K562 (cell line): Measurements from ENCODE around the gene FOXN1. TPM values are rescaled to one million over a fixed set of nuclear protein-coding genes. Genes with fewer than 3 reads are reported as not detected.

Experiments
- ATAC-seq: fragments of 200-7000 bp; cut with Tn5 transposase; 3 replicates; pipeline ENCODE4 v1.9.1; 2020; ENCODE audit warnings: moderate library complexity
- BruUV-seq: library from RNA; stranded (reverse); fragments of 400-500 nt; replicated peaks from 2 replicates; lab custom pipeline; 2021; lab: Mats Ljungman, UMichigan
- CTCF ChIA-PET: fragments of 300-600 bp; formaldehyde crosslinking; extraction: SDS; loops from one replicate; lab custom pipeline; 2021; ENCODE audit warnings: low intra/inter-chr PET ratio; lab: Yijun Ruan, JAX
- POLR2A ChIA-PET: fragments of 300-600, 350-650 bp; sonication (Branson Sonifier 250); formaldehyde crosslinking; extraction: SDS; loops from one replicate; lab custom pipeline; 2021; ENCODE audit warnings: antibody characterized with exemption, inconsistent platforms; lab: Yijun Ruan, JAX
- DNase-seq, 4 experiments: peaks; one replicate each; pipeline versions ENCODE4 v3.0.0 to v3.0.0-alpha.2; 2011 to 2018; ENCODE audit warnings: low spot score in 3 of 4, mixed read lengths in 3 of 4; ENCODE audit errors: extremely low read depth in 1 of 4
- FAIRE-seq: peaks from 2 replicates; lab custom pipeline; 2011; peaks lifted over from hg19 to GRCh38; lab: Jason Lieb, UNC
- H2AFZ ChIP-seq: 2 replicates; pipeline ENCODE4 v1.6.0; 2011; ENCODE audit warnings: low read depth, low read length, control low read depth, inconsistent platforms
- H3K27ac ChIP-seq: fragments of 200-600 bp; 3 replicates; pipeline ENCODE4 v1.8.0; 2011; ENCODE audit warnings: low read depth, mild to moderate bottlenecking, control low read depth, inconsistent platforms, low read length, moderate library complexity, mixed read lengths; ENCODE audit errors: extremely low read depth
- H3K27me3 ChIP-seq, 2 experiments: fragments of 300-600 bp in 1 of 2; 2 replicates in 1 of 2; 3 replicates in 1 of 2; pipeline versions ENCODE4 v1.6.0 to v1.8.0; 2011; ENCODE audit warnings: inconsistent platforms in 2 of 2, low read length in 2 of 2, mild to moderate bottlenecking in 1 of 2, mixed read lengths in 1 of 2, moderate library complexity in 1 of 2; ENCODE audit not compliant: control insufficient read depth in 2 of 2, insufficient read depth in 2 of 2
- H3K36me3 ChIP-seq: fragments of 300-600 bp; 3 replicates; pipeline ENCODE4 v1.8.0; 2011; ENCODE audit warnings: mild to moderate bottlenecking, low read length, inconsistent platforms; ENCODE audit not compliant: control insufficient read depth, insufficient read depth
- H3K4me1 ChIP-seq, 2 experiments: fragments of 200-600 bp in 1 of 2; replicated peaks in 1 of 2; 2 replicates in 1 of 2; 3 replicates in 1 of 2; pipeline versions ENCODE4 v1.5.1 to v1.8.0; 2011; ENCODE audit warnings: inconsistent platforms in 2 of 2, low read length in 2 of 2, mild to moderate bottlenecking in 1 of 2, mixed read lengths in 1 of 2, moderate library complexity in 1 of 2; ENCODE audit not compliant: control insufficient read depth in 2 of 2, insufficient read depth in 2 of 2
- H3K4me2 ChIP-seq: 2 replicates; pipeline ENCODE4 v1.6.1; 2011; ENCODE audit warnings: low read length, control low read depth, inconsistent platforms, mixed read lengths; ENCODE audit not compliant: insufficient read depth
- H3K4me3 ChIP-seq: fragments of 200-600 bp; sonication (generic), shearing (Covaris generic); 2 replicates; pipeline ENCODE4 v1.5.1; 2016; ENCODE audit warnings: control low read depth, inconsistent platforms
- H3K79me2 ChIP-seq: fragments of 200-600 bp; 3 replicates; pipeline ENCODE4 v1.8.0; 2011; ENCODE audit warnings: low read length, inconsistent platforms; ENCODE audit not compliant: control insufficient read depth, insufficient read depth
- H3K9ac ChIP-seq, 2 experiments: 2 replicates each; pipeline versions ENCODE4 v1.6.0 to v1.6.1; 2011; ENCODE audit warnings: low read depth in 2 of 2, low read length in 2 of 2, control low read depth in 1 of 2, inconsistent platforms in 1 of 2, mild to moderate bottlenecking in 1 of 2, mixed read lengths in 1 of 2; ENCODE audit not compliant: insufficient read depth in 1 of 2
- H3K9me1 ChIP-seq: one replicate; pipeline ENCODE4 v1.6.0; 2011; ENCODE audit warnings: inconsistent platforms, mild to moderate bottlenecking, low read length, moderate library complexity; ENCODE audit not compliant: control insufficient read depth, insufficient read depth
- H3K9me3 ChIP-seq: replicated peaks from 2 replicates; pipeline ENCODE4 v1.5.1; 2011; ENCODE audit warnings: low read depth, low read length, inconsistent platforms; ENCODE audit not compliant: control insufficient read depth, insufficient read depth
- H4K20me1 ChIP-seq: replicated peaks from 2 replicates; pipeline ENCODE4 v1.6.1; 2011; ENCODE audit warnings: low read length, inconsistent platforms, mixed read lengths; ENCODE audit not compliant: control insufficient read depth, insufficient read depth
- NFIC ChIP-seq: fragments of 450-650 bp; IDR thresholded peaks from 2 replicates; pipeline ENCODE4 v1.6.1; 2017; ENCODE audit warnings: mild to moderate bottlenecking, inconsistent platforms
- POLR3A ChIP-seq: IDR thresholded peaks from 2 replicates; pipeline ENCODE4 v1.6.1; 2011; ENCODE audit warnings: borderline replicate concordance, mild to moderate bottlenecking, moderate library complexity; ENCODE audit not compliant: insufficient read length, insufficient read depth; ENCODE audit errors: extremely low read depth
- RNF219 ChIP-seq: fragments of 250-450 bp; sonication (Bioruptor Pico); IDR thresholded peaks from 2 replicates; pipeline ENCODE4 v1.5.0; 2022; ENCODE audit warnings: mild to moderate bottlenecking
- THAP7 ChIP-seq: fragments of 250-450 bp; sonication (Bioruptor Pico); IDR thresholded peaks from 2 replicates; pipeline ENCODE4 v1.5.0; 2021
- ZBTB40 ChIP-seq, 2 experiments: fragments of 450-650 bp in 1 of 2; sonication (generic) in 1 of 2; formaldehyde crosslinking in 1 of 2; IDR thresholded peaks; 2 replicates each; pipeline versions ENCODE4 v1.7.1 to v1.9.0; 2016 to 2022; ENCODE audit warnings: inconsistent platforms in 1 of 2, mild to moderate bottlenecking in 1 of 2, missing genetic modification reagents in 1 of 2
- WGBS: fragments of 100-300 bp; shearing (Covaris generic); methylation state at CpG from one replicate; pipeline ENCODE4 v1.1.6; 2016; ENCODE audit warnings: low coverage, mixed read lengths; ENCODE audit not compliant: insufficient coverage; ENCODE audit errors: missing lambda C conversion rate; 5-methylcytosine and 5-hydroxymethylcytosine counted together
- in situ Hi-C: fragments of 300-500 bp; cut with MboI; formaldehyde crosslinking; loops from 4 replicates; pipeline ENCODE4 v1.15.0; 2018; ENCODE audit warnings: inconsistent platforms, mixed read lengths
- intact Hi-C: fragments of 100-400 bp; cut with micrococcal nuclease; formaldehyde crosslinking; loops from 2 replicates; pipeline ENCODE4 v1.14.2; 2022
- polyA plus RNA-seq, 8 experiments: library from polyadenylated mRNA; depleted of rRNA in 4 of 8; stranded (reverse) in 5 of 8; unstranded in 3 of 8; fragments of >200 nt; fragmentation: Nextera tagmentation in 2 of 8; fragmentation: Illumina TruSeq in 1 of 8; extraction: Ambion mirVana in 2 of 8; extraction: Trizol in 1 of 8; gene quantifications; 2 replicates each; pipeline versions ENCODE4 v1.2.1 to v1.2.3, GENCODE V29; 2011 to 2014; ENCODE audit warnings: inconsistent platforms in 1 of 8, missing spikeins in 1 of 8
- total RNA-seq, 7 experiments: library from RNA; depleted of rRNA in 6 of 7; stranded (reverse); fragments of >200 nt in 6 of 7; fragmentation: Illumina TruSeq in 2 of 7; extraction: Trizol in 2 of 7; gene quantifications; 2 replicates each; pipeline versions ENCODE4 v1.2.1 to v1.2.3, GENCODE V29; 2011 to 2021; ENCODE audit warnings: low replicate concordance in 1 of 7

The FOXN1 gene
- total and polyA plus RNA-seq, 9 of the 15 experiments (the other 6 are each of a cell fraction or from before 2014, with no cell fraction given): not detected

GRCh38 chr17:28580959-28581358 is 74.8 kb downstream of the FOXN1 start:
- POLR2A ChIA-PET: interaction anchor here (1.2 to 16.7 kb wide), 2 partner anchors 10 to 14 kb away, joined by 6 to 274 read pairs; partner anchors contain the start of genes PIGS and SPAG5
- in situ Hi-C loops (no loop called here), intact Hi-C loops (no loop called here)
- peaks cover 9% of the 10 kb centered on the region for H3K79me2 ChIP-seq
- BruUV-seq: no TSS peak
- no peak for ATAC-seq
- H3K4me3 ChIP-seq: no peak overlapping the region
- no peak overlapping the region for H3K9ac ChIP-seq
- H2AFZ ChIP-seq: no peak overlapping the region
- no peak overlapping the region for H3K27ac ChIP-seq
- TF ChIP-seq RNF219 (CRISPR knock-in tag) (no peak), THAP7 (CRISPR knock-in tag) (no peak), NFIC (peak; percentile 42; the same call in 1 of the 2 replicates), POLR3A (no peak), ZBTB40 (IDR thresholded peaks at IDR 0.05) (peak; percentile 94), ZBTB40 (CRISPR knock-in tag; IDR thresholded peaks at IDR 0.05) (peak; percentile 71)
- H3K9me1 ChIP-seq: peaks cover 3% of the 10 kb centered on the region
- H3K36me3 ChIP-seq: peaks cover 85% of the 10 kb centered on the region
- no peak for FAIRE-seq
- DNase-seq: no peak
- no peaks in the 10 kb centered on the region for H3K27me3 ChIP-seq
- CTCF ChIA-PET: no interaction called here
- H4K20me1 ChIP-seq: 0 out of 2 replicates have a peak, but pooled peaks cover under 1% of the 10 kb centered on the region
- peaks cover 10 to 15% of the 10 kb centered on the region in 2 experiments for H3K4me1 ChIP-seq
- H3K4me2 ChIP-seq: no peak overlapping the region
- WGBS: 100% methylated on average over 3 of the region's 3 CpGs
- H3K9me3 ChIP-seq: no peaks in the 10 kb centered on the region
